Measurements from ENCODE around the gene ITGA7. TPM values are rescaled to one million over a fixed set of nuclear protein-coding genes. Genes with fewer than 3 reads are reported as not detected.

ITGA7 gene
- total RNA-seq, 4 donors from 2014 or later = 6.8 to 167 (median 29.4) TPM

DNA sequence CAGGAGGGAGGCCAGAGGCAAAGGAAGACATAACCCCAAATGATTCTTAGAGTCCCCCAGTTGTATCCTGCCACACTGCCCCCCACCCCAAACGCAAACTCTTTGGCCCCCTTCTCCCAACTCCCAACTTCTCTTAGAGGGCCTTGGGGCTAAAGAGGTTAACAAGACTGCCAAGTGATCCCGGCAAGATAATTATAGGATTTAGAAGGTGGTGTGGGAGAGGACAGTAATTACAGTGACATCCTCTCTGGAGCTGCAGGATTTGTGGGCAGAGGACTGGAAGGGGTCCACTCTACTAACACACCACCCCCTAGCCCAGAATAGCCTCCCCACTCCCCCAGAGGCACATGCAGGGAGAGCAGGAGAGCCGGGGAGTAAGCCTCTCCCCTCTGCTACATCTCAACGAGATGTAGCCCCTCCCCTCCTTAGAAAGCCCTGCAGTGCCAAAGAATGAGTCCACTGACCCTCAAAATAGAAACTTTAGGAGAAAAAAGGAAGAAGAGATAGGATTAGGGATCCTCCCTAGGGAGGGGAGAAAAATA, 29.9 kb upstream of the ITGA7 start:
- peak overlapping the region; percentile 86 to 87 for H3K27ac ChIP-seq
- no peaks in the 10 kb centered on the region for H3K9me3 ChIP-seq
- no peaks in the 10 kb centered on the region for H3K36me3 ChIP-seq
- no peak for DNase-seq
- peaks cover 0 to 5% of the 10 kb centered on the region in 2 donors for H3K4me1 ChIP-seq
- no peaks in the 10 kb centered on the region for H3K27me3 ChIP-seq
- TF ChIP-seq, protein P1, sequence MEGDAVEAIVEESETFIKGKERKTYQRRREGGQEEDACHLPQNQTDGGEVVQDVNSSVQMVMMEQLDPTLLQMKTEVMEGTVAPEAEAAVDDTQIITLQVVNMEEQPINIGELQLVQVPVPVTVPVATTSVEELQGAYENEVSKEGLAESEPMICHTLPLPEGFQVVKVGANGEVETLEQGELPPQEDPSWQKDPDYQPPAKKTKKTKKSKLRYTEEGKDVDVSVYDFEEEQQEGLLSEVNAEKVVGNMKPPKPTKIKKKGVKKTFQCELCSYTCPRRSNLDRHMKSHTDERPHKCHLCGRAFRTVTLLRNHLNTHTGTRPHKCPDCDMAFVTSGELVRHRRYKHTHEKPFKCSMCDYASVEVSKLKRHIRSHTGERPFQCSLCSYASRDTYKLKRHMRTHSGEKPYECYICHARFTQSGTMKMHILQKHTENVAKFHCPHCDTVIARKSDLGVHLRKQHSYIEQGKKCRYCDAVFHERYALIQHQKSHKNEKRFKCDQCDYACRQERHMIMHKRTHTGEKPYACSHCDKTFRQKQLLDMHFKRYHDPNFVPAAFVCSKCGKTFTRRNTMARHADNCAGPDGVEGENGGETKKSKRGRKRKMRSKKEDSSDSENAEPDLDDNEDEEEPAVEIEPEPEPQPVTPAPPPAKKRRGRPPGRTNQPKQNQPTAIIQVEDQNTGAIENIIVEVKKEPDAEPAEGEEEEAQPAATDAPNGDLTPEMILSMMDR (IDR thresholded peaks at IDR 0.05) = no peak
- TF ChIP-seq POLR2A (IDR thresholded peaks at IDR 0.05) = no peak
- intact Hi-C loops (cut with DNase I; ENCODE audit: low total_unique reads) = loop anchor here (5.0 kb wide), 1 partner anchor 205 kb away; no protein-coding TSS in a partner anchor
- H3K4me3 ChIP-seq = peak overlapping the region; percentile 53 to 56

DNA sequence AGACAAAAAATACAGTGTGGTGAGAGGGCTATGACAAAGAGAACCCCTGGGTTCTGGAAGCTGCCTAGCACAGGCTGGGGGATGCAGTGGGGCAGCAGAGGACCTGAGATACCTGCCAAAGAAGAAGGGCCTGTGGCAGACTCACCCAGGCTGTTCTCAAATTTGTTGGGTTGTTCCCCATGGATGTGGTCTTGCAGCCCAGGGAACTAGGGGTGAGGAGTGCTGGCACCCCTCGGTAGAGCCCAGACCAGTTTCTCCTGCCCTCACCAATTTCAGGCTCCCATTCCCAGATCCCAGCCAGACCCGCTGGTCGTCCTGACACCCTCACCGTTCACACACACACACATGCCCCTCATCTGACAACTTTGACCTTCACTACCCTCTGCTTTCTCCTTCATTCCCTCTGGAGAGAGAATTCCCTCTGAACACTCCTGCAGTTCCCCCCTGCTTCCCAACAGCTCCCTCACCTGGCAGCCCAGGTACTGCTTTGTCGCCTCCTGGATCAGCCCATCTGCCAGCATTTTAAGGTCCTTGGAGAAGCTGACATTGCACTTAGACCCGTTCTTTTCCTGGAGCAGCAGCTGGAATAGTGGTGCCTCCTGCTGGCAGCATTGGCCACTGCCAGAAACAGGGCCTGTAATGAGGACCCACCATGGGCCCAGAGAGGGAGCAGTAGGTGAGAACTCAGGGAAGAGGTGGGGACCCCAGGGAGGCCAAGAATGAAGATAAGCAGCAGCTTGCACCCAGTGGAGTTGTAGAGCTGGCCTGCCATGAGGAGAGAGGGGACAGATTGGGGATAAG, 29.3 kb upstream of the ITGA7 start:
- H3K27me3 ChIP-seq = no peaks in the 10 kb centered on the region
- TF ChIP-seq POLR2A (IDR thresholded peaks at IDR 0.05) = no peak
- TF ChIP-seq, protein P1 (IDR thresholded peaks at IDR 0.05) = peak; percentile 54 to 68 (median 61)
- peak in 1 of 2 donors; percentile 61 for DNase-seq
- peaks cover 0 to 5% of the 10 kb centered on the region in 2 donors for H3K4me1 ChIP-seq
- no peaks in the 10 kb centered on the region for H3K9me3 ChIP-seq
- H3K27ac ChIP-seq = peak overlapping the region; percentile 86 to 87
- H3K4me3 ChIP-seq = no peak overlapping the region
- intact Hi-C loops (cut with DNase I; ENCODE audit: low total_unique reads) = loop anchor here (5.0 kb wide), 1 partner anchor 205 kb away; no protein-coding TSS in a partner anchor
- H3K36me3 ChIP-seq = no peaks in the 10 kb centered on the region

DNA sequence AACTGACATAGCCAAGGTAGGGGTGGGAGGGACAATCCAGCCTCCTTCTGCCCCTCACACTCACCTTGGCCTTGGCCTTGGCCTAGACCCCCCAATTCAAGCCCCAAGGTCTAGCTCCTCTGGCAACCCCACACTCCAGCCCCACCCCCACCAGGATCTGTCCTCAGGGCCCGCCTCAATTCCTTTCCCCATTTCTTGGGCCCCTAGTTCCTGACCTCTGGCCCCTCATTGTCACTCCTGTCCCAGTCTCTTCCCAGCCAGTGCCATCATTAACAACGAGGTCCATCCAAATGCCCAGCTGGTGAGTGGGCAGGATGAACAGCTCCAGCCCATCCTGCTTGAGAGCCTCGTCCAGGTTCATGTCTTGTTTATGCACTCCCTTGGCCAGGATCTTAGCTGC, 28.4 kb upstream of the ITGA7 start:
- peaks cover 0 to 5% of the 10 kb centered on the region in 2 donors for H3K4me1 ChIP-seq
- no peak overlapping the region for H3K27ac ChIP-seq
- H3K27me3 ChIP-seq = no peaks in the 10 kb centered on the region
- no peak for DNase-seq
- intact Hi-C loops (cut with DNase I; ENCODE audit: low total_unique reads) = loop anchor here (5.0 kb wide), 1 partner anchor 206 kb away; no protein-coding TSS in a partner anchor
- no peaks in the 10 kb centered on the region for H3K36me3 ChIP-seq
- TF ChIP-seq POLR2A (IDR thresholded peaks at IDR 0.05) = no peak
- TF ChIP-seq, protein P1 (IDR thresholded peaks at IDR 0.05) = no peak
- no peaks in the 10 kb centered on the region for H3K9me3 ChIP-seq
- H3K4me3 ChIP-seq = no peak overlapping the region

DNA sequence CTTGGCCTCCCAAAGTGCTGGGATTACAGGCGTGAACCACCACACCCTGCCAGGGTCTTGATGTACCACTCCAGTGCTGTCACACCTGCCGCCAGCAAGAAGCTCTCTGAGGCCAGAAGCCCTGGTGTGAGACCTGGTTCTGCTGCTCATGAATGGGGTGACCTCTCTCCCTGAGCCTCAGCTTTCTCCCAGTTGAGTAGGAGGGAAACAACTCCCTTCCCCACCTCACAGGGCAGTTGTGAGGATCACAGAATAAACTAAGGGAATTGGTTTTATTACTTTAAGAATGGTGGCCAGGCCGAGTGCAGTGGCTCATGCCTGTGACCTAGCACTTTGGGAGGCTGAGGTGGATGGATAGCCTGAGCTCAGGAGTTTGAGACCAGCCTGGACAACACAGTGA, 26.9 kb upstream of the ITGA7 start:
- H3K4me1 ChIP-seq = peaks cover 0 to 5% of the 10 kb centered on the region in 2 donors
- H3K27me3 ChIP-seq = no peaks in the 10 kb centered on the region
- TF ChIP-seq POLR2A (IDR thresholded peaks at IDR 0.05) = no peak
- TF ChIP-seq, protein P1 (IDR thresholded peaks at IDR 0.05) = no peak
- intact Hi-C loops (cut with DNase I; ENCODE audit: low total_unique reads) = no loop called here
- no peak for DNase-seq
- no peak overlapping the region for H3K4me3 ChIP-seq
- H3K27ac ChIP-seq = no peak overlapping the region
- H3K36me3 ChIP-seq = no peaks in the 10 kb centered on the region
- no peaks in the 10 kb centered on the region for H3K9me3 ChIP-seq

GRCh38 chr12:55733858-55734257, 26.2 kb upstream of the ITGA7 start:
- DNase-seq = no peak
- Histone ChIP-seq H3K4me1 (peaks cover 0 to 5% of the 10 kb centered on the region in 2 donors), H3K36me3 (no peaks in the 10 kb centered on the region), H3K27me3 (no peaks in the 10 kb centered on the region), H3K9me3 (no peaks in the 10 kb centered on the region), H3K4me3 (no peak overlapping the region), H3K27ac (no peak overlapping the region)
- intact Hi-C loops (cut with DNase I; ENCODE audit: low total_unique reads) = no loop called here
- TF ChIP-seq, protein P1 (IDR thresholded peaks at IDR 0.05) = no peak
- TF ChIP-seq POLR2A (IDR thresholded peaks at IDR 0.05) = no peak
